OCI-LY3 (cell line): ENCODE results near the gene PLCB1.

Source experiments
- CTCF ChIP-seq: fragments of 200-600, 300-600 bp; sonication (generic); IDR thresholded peaks from 2 replicates; pipeline ENCODE4 v1.5.1; 2014; ENCODE audit warnings: antibody characterized with exemption, low read length, low read depth
- EZH2phosphoT487 ChIP-seq: fragments of 200-600 bp; shearing (Covaris generic); IDR thresholded peaks from 2 replicates; pipeline ENCODE4 v1.6.1; 2018; ENCODE audit warnings: antibody characterized with exemption, mixed run types, low read depth

GRCh38 chr20:8801686-8802085, 669.6 kb downstream of the PLCB1 start:
- TF ChIP-seq CTCF, result no peak
- no peak for TF ChIP-seq EZH2phosphoT487
